Esophagus squamous epithelium (tissue), 5 donors: Measurements from ENCODE around the gene ECT2. TPM values are rescaled to one million over a fixed set of nuclear protein-coding genes. Genes with fewer than 3 reads are reported as not detected.
"Not testable (repeated sequence)": the region's sequence is repeated elsewhere in the genome, so short reads cannot be mapped to it uniquely, and the experiment has no call there.

Experiments
- DNase-seq: peaks from one replicate; lab custom pipeline; 2025; lab: John Stamatoyannopoulos, UW
- H3K27ac ChIP-seq, 4 donors: fragments of 200-600 bp; sonication (generic); one replicate each; pipeline ENCODE4 v1.5.1; 2016 to 2019; ENCODE audit warnings: mild to moderate bottlenecking in 1 of 4
- H3K27me3 ChIP-seq, 4 donors: fragments of 200-600 bp; sonication (generic); 1 replicate in 3 of 4; 2 replicates in 1 of 4; pipeline versions ENCODE4 v1.5.1 to v1.6.0; 2017 to 2021; ENCODE audit warnings: antibody characterized with exemption in 1 of 4
- H3K36me3 ChIP-seq, 3 donors: fragments of 200-600 bp; sonication (generic); one replicate each; pipeline ENCODE4 v1.5.1; 2016 to 2019
- H3K4me1 ChIP-seq, 3 donors: fragments of 200-600 bp; sonication (generic); one replicate each; pipeline ENCODE4 v1.5.1; 2017 to 2019
- H3K4me3 ChIP-seq, 4 donors: fragments of 200-600 bp; sonication (generic); 1 replicate in 3 of 4; 2 replicates in 1 of 4; pipeline ENCODE4 v1.5.1; 2016 to 2019; ENCODE audit warnings: mild to moderate bottlenecking in 2 of 4, moderate library complexity in 1 of 4
- H3K9me3 ChIP-seq, 3 donors: fragments of 200-600 bp; sonication (generic); one replicate each; pipeline ENCODE4 v1.5.1; 2016 to 2019
- CTCF ChIP-seq, 6 experiments: fragments of 450-650 bp in 4 of 6; fragments of 200-600 bp in 2 of 6; sonication (generic) in 2 of 6; IDR thresholded peaks; one replicate each; pipeline ENCODE4 v1.5.1; 2016 to 2019; ENCODE audit warnings: antibody characterized with exemption in 6 of 6, mild to moderate bottlenecking in 4 of 6, moderate library complexity in 4 of 6
- POLR2A ChIP-seq, 4 donors: fragments of 450-650 bp; IDR thresholded peaks; one replicate each; pipeline ENCODE4 v1.6.1; 2017; ENCODE audit warnings: antibody characterized with exemption in 4 of 4, mild to moderate bottlenecking in 4 of 4, moderate library complexity in 3 of 4
- WGBS, 2 donors: methylation state at CpG; one replicate each; pipeline ENCODE4 v1.1.5; 2018; 5-methylcytosine and 5-hydroxymethylcytosine counted together
- intact Hi-C: fragments of 100-400 bp; cut with DNase I; formaldehyde crosslinking; loops from one replicate; pipeline ENCODE4 v1.15.0; 2022
- total RNA-seq, 4 donors: library from RNA; depleted of rRNA; stranded (reverse); fragments of >200 nt; gene quantifications; one replicate each; pipeline ENCODE4 v1.1.0, GENCODE V29; 2016
- donor health status: DM: yes; HTN: yes; CAD: no.

ECT2 gene
- total RNA-seq, 4 donors from 2014 or later = 7.7 to 30.5 (median 17.7) TPM

DNA sequence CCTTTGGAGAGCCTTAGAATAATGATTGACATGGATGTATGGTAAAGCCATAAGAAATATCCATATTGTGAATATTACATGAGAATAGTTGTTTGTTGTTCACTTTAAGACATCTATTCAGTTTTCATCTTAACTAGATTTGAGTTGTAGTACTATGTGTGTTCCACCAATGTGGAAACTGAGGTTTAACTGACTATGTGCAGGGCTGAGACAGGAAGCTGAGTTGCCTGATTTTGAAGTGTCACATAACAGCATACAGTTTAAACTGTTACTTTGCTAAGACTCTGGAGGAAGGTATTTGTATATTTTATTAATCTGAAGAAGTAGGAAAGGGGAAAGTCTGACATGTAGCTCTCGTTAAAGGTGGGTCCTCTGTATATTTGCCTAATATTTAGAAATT lies 2.1 kb downstream of the ECT2 start:
- intact Hi-C loops = no loop called here
- H3K4me1 ChIP-seq = peaks cover 7 to 30% (median 14%) of the 10 kb centered on the region in 3 donors
- 79 to 86% methylated on average over 1 of the region's 1 CpG for WGBS, 2 donors
- no peaks in the 10 kb centered on the region for H3K27me3 ChIP-seq
- H3K9me3 ChIP-seq = no peaks in the 10 kb centered on the region
- H3K4me3 ChIP-seq = no peak overlapping the region
- H3K36me3 ChIP-seq = peaks cover 0 to 12% (median 0%) of the 10 kb centered on the region in 3 donors
- DNase-seq = no peak
- TF ChIP-seq POLR2A (IDR thresholded peaks at IDR 0.05) = no peak
- no peak for TF ChIP-seq CTCF (IDR thresholded peaks at IDR 0.05)
- H3K27ac ChIP-seq = no peak overlapping the region

GRCh38 chr3:172753125-172753524 lies 2.6 kb downstream of the ECT2 start:
- Histone ChIP-seq H3K27ac (no peak overlapping the region), H3K9me3 (no peaks in the 10 kb centered on the region)

DNA sequence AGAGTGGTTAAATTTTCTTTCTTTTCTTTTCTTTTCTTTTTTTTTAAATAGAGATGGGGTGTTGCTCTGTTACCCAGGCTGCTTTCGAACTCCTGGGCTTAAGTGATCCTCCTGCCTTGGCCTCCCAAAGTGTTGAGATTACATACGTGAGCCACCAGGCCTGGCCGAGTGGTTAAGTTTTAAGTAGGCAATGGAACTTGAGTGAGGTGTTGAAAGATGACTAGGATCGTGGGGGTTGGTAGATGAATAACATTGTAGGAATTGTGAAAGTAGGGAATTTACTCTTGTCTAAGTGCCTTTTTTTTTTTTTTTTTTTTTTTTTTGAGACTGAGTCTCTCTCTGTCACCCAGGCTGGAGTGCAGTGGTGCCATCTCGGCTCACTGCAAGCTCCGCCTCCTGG lies 9.9 kb downstream of the ECT2 start:
- H3K4me1 ChIP-seq, H3K27ac ChIP-seq, intact Hi-C loops, H3K4me3 ChIP-seq, DNase-seq, H3K9me3 ChIP-seq, H3K27me3 ChIP-seq: not testable (repeated sequence)
- WGBS, 2 donors = 95 to 97% methylated on average over 6 of the region's 6 CpGs
- H3K36me3 ChIP-seq = peaks cover 0 to 47% (median 3%) of the 10 kb centered on the region in 3 donors

More at GRCh38 chr3:172753125-172753524, 2.6 kb downstream of the ECT2 start:
- Histone ChIP-seq H3K36me3 (peaks cover 0 to 12% (median 0%) of the 10 kb centered on the region in 3 donors), H3K27me3 (no peaks in the 10 kb centered on the region), H3K4me1 (peaks cover 7 to 30% (median 14%) of the 10 kb centered on the region in 3 donors), H3K4me3 (no peak overlapping the region)
- 92 to 94% methylated on average over 1 of the region's 1 CpG for WGBS, 2 donors
- intact Hi-C loops = no loop called here
- no peak for DNase-seq
- TF ChIP-seq POLR2A (IDR thresholded peaks at IDR 0.05) (no peak), CTCF (IDR thresholded peaks at IDR 0.05) (no peak)

- H3K27me3 ChIP-seq = no peaks in the 10 kb centered on the region
- 89 to 97% methylated on average over 2 of the region's 2 CpGs for WGBS, 2 donors
- no peak for DNase-seq
- intact Hi-C loops = no loop called here
- no peaks in the 10 kb centered on the region for H3K9me3 ChIP-seq
- no peak overlapping the region for H3K27ac ChIP-seq
- TF ChIP-seq POLR2A (IDR thresholded peaks at IDR 0.05) (no peak), CTCF (IDR thresholded peaks at IDR 0.05) (no peak)
- H3K4me1 ChIP-seq = peaks cover 0 to 5% (median 0%) of the 10 kb centered on the region in 3 donors
- H3K4me3 ChIP-seq = no peak overlapping the region
- H3K36me3 ChIP-seq = peaks cover 0 to 73% (median 3%) of the 10 kb centered on the region in 3 donors
These were observed 15.7 kb downstream of the ECT2 start for GRCh38 chr3:172766241-172766640.

DNA sequence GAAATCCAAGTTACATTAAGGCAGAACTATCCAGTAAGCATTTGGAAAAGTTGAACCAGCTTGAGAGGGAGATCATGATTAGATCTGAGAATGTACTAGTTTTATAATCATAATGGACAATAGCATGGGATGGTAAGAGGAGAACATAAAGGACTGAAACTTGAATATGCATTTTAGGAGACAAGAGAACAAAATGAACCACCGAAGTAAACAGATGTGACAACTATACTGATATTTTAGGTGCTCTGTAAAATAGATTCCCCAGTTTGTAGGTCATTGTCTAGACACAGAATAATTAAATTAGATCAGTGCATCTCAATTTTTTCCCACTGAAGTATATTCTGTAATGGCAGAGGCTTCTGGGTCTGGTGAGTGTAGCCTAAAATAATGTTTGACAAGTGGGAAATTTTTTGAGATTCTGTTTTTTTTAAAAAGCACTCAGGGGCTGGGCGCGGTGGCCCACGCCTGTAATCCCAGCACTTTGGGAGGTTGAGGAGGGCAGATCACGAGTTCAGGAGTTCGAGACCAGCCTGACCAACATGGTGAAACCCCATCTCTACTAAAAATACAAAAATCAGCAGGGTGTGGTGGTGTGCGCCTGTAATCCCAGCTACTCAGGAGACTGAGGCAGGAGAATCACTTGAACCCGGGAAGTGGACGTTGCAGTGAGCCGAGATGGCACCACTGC lies 16.3 kb downstream of the ECT2 start:
- intact Hi-C loops = no loop called here
- no peak for DNase-seq
- 92 to 97% methylated on average over 10 of the region's 10 CpGs for WGBS, 2 donors

More for the DNA sequence above, 16.3 kb downstream of the ECT2 start:
- no peak overlapping the region for H3K27ac ChIP-seq
- peaks cover 0 to 5% (median 0%) of the 10 kb centered on the region in 3 donors for H3K4me1 ChIP-seq
- H3K9me3 ChIP-seq = no peaks in the 10 kb centered on the region
- no peaks in the 10 kb centered on the region for H3K27me3 ChIP-seq
- H3K4me3 ChIP-seq = no peak overlapping the region
- H3K36me3 ChIP-seq = peaks cover 0 to 78% (median 3%) of the 10 kb centered on the region in 3 donors
- TF ChIP-seq CTCF (IDR thresholded peaks at IDR 0.05) (no peak), POLR2A (IDR thresholded peaks at IDR 0.05) (no peak)
